ENCODE data around the gene RNF223.
A peak's percentile ranks its signal among the peaks of the same experiment; 100 is the strongest.

The RNF223 gene

DNA sequence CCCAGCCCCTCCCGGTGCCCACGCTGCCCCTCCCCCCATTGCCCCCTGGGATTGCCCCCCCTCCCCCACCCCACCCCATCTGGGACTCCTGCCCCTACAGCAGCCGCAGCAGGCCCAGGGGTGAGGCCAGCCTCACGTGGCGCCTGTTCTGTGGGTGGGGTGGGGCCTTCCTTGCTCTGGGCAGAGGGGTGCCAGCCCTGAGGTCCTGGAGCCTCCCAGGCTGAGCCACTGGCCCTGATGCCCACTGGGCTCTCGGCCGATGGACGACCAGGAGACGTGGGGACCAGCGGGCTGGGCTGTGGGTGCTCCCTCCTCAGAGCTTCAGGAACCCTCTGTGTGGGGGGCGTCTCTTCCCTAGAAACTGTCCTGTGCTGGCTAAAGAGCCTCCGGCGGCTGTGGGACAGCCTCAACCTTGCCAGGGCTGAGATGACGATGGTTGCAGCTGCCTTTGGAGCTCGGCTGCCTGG lies 47.5 kb upstream of the RNF223 start:
- Histone ChIP-seq H3K9me3 (replicated peaks in 1 of 2; ENCODE audit: control insufficient read depth in 2 of 2, insufficient read depth in 1 of 2, low read depth in 1 of 2, low read length in 2 of 2) (peaks cover 0 to 10% of the 10 kb centered on the region in 2 donors), H3K27me3 (ENCODE audit: control insufficient read depth in 3 of 3, insufficient read depth in 3 of 3, low read depth in 1 of 3, low read length in 3 of 3) (peaks cover 0 to 39% (median 30%) of the 10 kb centered on the region in 3 experiments), H3K79me1 (ENCODE audit: low read depth, low read length) (no peaks in the 10 kb centered on the region), H3K23ac (ENCODE audit: low read depth, low read length, poor library complexity) (no peak overlapping the region), H2BK15ac (ENCODE audit: low read length) (peak overlapping the region; percentile 96), H2BK12ac (ENCODE audit: low read length) (no peak overlapping the region), H3K9ac (ENCODE audit: low read depth, low read length, poor library complexity) (no peak overlapping the region), H2AK5ac (ENCODE audit: low read depth, low read length) (peak overlapping the region; percentile 93), H3K4ac (ENCODE audit: low read length) (no peak overlapping the region), H3K36me3 (replicated peaks in 1 of 2; ENCODE audit: control insufficient read depth in 2 of 2, insufficient read depth in 2 of 2, low read length in 2 of 2) (peaks cover 0 to 4% of the 10 kb centered on the region in 2 donors), H3K14ac (ENCODE audit: low read length) (peak overlapping the region; percentile 38), H3K27ac (replicated peaks; ENCODE audit: low read length) (no peak overlapping the region), H4K8ac (ENCODE audit: low read depth, low read length) (peak overlapping the region; percentile 65), H3K4me1 (ENCODE audit: control insufficient read depth in 2 of 2, insufficient read depth in 1 of 2, low read depth in 1 of 2, low read length in 2 of 2) (no peaks in the 10 kb centered on the region), H3K4me3 (ENCODE audit: low read length in 2 of 2) (no peak overlapping the region), H3K4me2 (ENCODE audit: insufficient read depth, low read length, poor library complexity, severe bottlenecking) (no peak overlapping the region), H2BK120ac (ENCODE audit: low read depth, low read length) (peak overlapping the region; percentile 78), H4K91ac (ENCODE audit: low read depth, low read length, poor library complexity) (no peak overlapping the region), H2BK5ac (ENCODE audit: low read length) (no peak overlapping the region), H3K18ac (ENCODE audit: low read length) (peak overlapping the region; percentile 90), H2AFZ (ENCODE audit: low read length) (peak overlapping the region; percentile 93)
- DNase-seq (ENCODE audit: low spot score), result no peak
- WGBS, 2 donors (ENCODE audit: extremely low coverage in 2 of 2, insufficient read length in 2 of 2, insufficient replicate concordance in 1 of 2), result no CpG with 5 or more reads among the region's 15 CpGs

DNA sequence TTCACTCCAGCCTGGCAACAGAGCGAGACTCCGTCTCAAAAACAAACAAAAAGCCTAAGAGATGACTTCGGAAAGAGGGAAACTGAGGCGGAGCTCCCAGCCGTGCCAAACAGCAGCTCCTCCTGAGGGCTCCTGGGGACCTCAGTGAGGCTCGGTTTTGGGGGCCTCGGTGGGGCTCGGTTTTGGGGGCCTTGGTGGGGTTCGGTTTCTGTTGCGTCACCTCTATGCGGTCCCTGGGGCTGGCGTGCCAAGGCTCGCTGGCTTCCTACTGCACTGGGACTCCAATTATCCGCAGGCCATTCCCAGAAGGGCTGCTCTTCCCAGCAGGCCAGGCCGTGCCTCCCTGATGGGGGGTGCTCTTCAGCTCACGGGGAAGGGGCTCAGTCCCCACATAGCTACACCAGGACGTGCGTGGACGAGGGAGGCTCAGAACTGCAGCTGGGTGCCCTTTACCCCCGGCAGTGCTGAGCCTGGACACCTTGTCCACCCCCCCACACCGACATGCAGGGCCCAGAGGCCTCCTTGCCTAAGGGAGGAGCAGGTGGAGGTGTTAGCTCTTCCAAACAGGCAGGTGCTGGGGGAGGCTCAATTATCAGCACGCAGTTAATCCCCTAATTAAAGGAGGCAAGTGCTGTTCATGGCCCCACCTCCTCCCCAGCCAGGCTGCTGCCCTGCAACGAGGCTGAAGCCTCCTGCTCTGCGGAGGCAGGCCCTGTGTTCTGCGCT lies 46.9 kb upstream of the RNF223 start:
- Histone ChIP-seq H3K4me1 (ENCODE audit: control insufficient read depth in 2 of 2, insufficient read depth in 1 of 2, low read depth in 1 of 2, low read length in 2 of 2) (no peaks in the 10 kb centered on the region), H3K4me3 (ENCODE audit: low read length in 2 of 2) (no peak overlapping the region), H2AK5ac (ENCODE audit: low read depth, low read length) (peak overlapping the region; percentile 91), H3K14ac (ENCODE audit: low read length) (no peak overlapping the region), H3K18ac (ENCODE audit: low read length) (peak overlapping the region; percentile 13), H3K27me3 (ENCODE audit: control insufficient read depth in 3 of 3, insufficient read depth in 3 of 3, low read depth in 1 of 3, low read length in 3 of 3) (peaks cover 0 to 39% (median 31%) of the 10 kb centered on the region in 3 experiments), H3K4ac (ENCODE audit: low read length) (no peak overlapping the region), H3K9ac (ENCODE audit: low read depth, low read length, poor library complexity) (no peak overlapping the region), H2BK120ac (ENCODE audit: low read depth, low read length) (no peak overlapping the region), H3K79me1 (ENCODE audit: low read depth, low read length) (no peaks in the 10 kb centered on the region), H3K27ac (replicated peaks; ENCODE audit: low read length) (no peak overlapping the region), H3K4me2 (ENCODE audit: insufficient read depth, low read length, poor library complexity, severe bottlenecking) (no peak overlapping the region), H2BK12ac (ENCODE audit: low read length) (no peak overlapping the region), H4K91ac (ENCODE audit: low read depth, low read length, poor library complexity) (no peak overlapping the region), H4K8ac (ENCODE audit: low read depth, low read length) (no peak overlapping the region), H2AFZ (ENCODE audit: low read length) (no peak overlapping the region), H3K9me3 (replicated peaks in 1 of 2; ENCODE audit: control insufficient read depth in 2 of 2, insufficient read depth in 1 of 2, low read depth in 1 of 2, low read length in 2 of 2) (peaks cover 0 to 10% of the 10 kb centered on the region in 2 donors), H2BK5ac (ENCODE audit: low read length) (no peak overlapping the region), H3K23ac (ENCODE audit: low read depth, low read length, poor library complexity) (no peak overlapping the region), H2BK15ac (ENCODE audit: low read length) (peak overlapping the region; percentile 96), H3K36me3 (replicated peaks in 1 of 2; ENCODE audit: control insufficient read depth in 2 of 2, insufficient read depth in 2 of 2, low read length in 2 of 2) (peaks cover 0 to 4% of the 10 kb centered on the region in 2 donors)
- WGBS, 2 donors (ENCODE audit: extremely low coverage in 2 of 2, insufficient read length in 2 of 2, insufficient replicate concordance in 1 of 2), result no CpG with 5 or more reads among the region's 25 CpGs
- no peak for DNase-seq (ENCODE audit: low spot score)

DNA sequence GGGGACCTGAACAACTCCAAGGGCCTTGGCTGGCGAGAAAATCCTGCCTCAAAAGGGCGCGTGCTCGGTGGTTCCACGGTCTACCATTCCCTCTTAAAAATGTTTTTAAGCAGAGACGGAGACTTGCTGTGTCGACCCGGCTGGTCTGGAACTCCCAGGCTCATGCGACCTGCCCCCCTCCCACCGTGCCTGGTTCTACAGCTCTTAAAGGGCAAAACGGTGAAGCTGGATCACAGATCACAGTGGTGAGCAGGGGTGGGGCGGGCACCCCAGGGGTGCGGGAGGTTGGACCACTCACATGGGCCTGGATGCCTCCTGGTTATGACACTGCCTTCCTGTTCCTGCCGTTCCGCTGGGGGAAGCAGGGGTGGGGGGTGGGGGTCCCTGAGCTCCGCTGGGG lies 46.0 kb upstream of the RNF223 start:
- Histone ChIP-seq H2BK15ac (ENCODE audit: low read length) (no peak overlapping the region), H2BK120ac (ENCODE audit: low read depth, low read length) (no peak overlapping the region), H3K4me3 (ENCODE audit: low read length in 2 of 2) (no peak overlapping the region), H3K4ac (ENCODE audit: low read length) (no peak overlapping the region), H3K36me3 (replicated peaks in 1 of 2; ENCODE audit: control insufficient read depth in 2 of 2, insufficient read depth in 2 of 2, low read length in 2 of 2) (peaks cover 0 to 4% of the 10 kb centered on the region in 2 donors), H3K27me3 (ENCODE audit: control insufficient read depth in 3 of 3, insufficient read depth in 3 of 3, low read depth in 1 of 3, low read length in 3 of 3) (peaks cover 0 to 39% (median 31%) of the 10 kb centered on the region in 3 experiments), H2BK12ac (ENCODE audit: low read length) (no peak overlapping the region), H4K91ac (ENCODE audit: low read depth, low read length, poor library complexity) (no peak overlapping the region), H3K23ac (ENCODE audit: low read depth, low read length, poor library complexity) (no peak overlapping the region), H2BK5ac (ENCODE audit: low read length) (no peak overlapping the region), H3K4me1 (ENCODE audit: control insufficient read depth in 2 of 2, insufficient read depth in 1 of 2, low read depth in 1 of 2, low read length in 2 of 2) (peaks cover 0 to under 1% of the 10 kb centered on the region in 2 donors), H3K14ac (ENCODE audit: low read length) (no peak overlapping the region), H3K18ac (ENCODE audit: low read length) (no peak overlapping the region), H4K8ac (ENCODE audit: low read depth, low read length) (no peak overlapping the region), H3K79me1 (ENCODE audit: low read depth, low read length) (no peaks in the 10 kb centered on the region), H3K9ac (ENCODE audit: low read depth, low read length, poor library complexity) (no peak overlapping the region), H3K9me3 (replicated peaks in 1 of 2; ENCODE audit: control insufficient read depth in 2 of 2, insufficient read depth in 1 of 2, low read depth in 1 of 2, low read length in 2 of 2) (peaks cover 0 to 10% of the 10 kb centered on the region in 2 donors), H3K27ac (replicated peaks; ENCODE audit: low read length) (no peak overlapping the region), H2AK5ac (ENCODE audit: low read depth, low read length) (no peak overlapping the region), H2AFZ (ENCODE audit: low read length) (no peak overlapping the region), H3K4me2 (ENCODE audit: insufficient read depth, low read length, poor library complexity, severe bottlenecking) (no peak overlapping the region)
- WGBS, 2 donors (ENCODE audit: extremely low coverage in 2 of 2, insufficient read length in 2 of 2, insufficient replicate concordance in 1 of 2), result no CpG with 5 or more reads among the region's 16 CpGs
- no peak for DNase-seq (ENCODE audit: low spot score)

DNA sequence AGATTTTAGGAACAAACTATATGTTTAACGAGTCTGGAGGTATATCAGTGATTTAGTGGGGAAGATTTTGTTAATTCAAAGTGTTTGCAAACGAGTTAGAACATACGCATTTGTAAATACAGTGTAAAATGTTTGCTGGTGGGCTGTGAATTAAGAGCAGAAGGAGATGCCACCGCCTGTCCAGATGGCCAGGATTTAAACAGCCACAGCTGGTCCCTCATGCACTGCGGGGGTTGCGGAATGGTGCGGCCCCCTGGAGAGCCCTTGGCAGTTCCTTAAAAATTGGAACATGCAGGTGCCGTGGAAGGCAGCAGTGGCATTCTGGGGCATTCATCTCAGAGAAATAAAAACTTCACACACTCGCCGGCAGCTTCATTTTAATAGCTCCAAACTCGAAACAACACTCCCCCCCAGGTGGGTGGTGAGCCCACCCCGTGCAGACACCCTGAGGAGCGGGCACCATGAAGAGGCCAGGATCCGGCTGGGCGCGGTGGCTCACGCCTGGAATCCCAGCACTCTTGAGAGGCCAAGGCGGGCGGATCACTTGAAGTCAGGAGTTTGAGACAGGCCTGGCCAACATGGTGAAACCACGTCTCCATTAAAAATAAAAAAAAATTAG lies 45.3 kb upstream of the RNF223 start:
- DNase-seq (ENCODE audit: low spot score), result no peak
- no peak overlapping the region for H3K9ac ChIP-seq (ENCODE audit: low read depth, low read length, poor library complexity)
- no peak overlapping the region for H3K18ac ChIP-seq (ENCODE audit: low read length)
- H2BK5ac ChIP-seq (ENCODE audit: low read length), result no peak overlapping the region
- no peak overlapping the region for H3K14ac ChIP-seq (ENCODE audit: low read length)
- H3K79me1 ChIP-seq (ENCODE audit: low read depth, low read length), result no peaks in the 10 kb centered on the region
- H3K27me3 ChIP-seq (ENCODE audit: control insufficient read depth in 3 of 3, insufficient read depth in 3 of 3, low read depth in 1 of 3, low read length in 3 of 3), result peaks cover 0 to 39% (median 31%) of the 10 kb centered on the region in 3 experiments
- peaks cover 3% of the 10 kb centered on the region in 2 donors for H3K4me1 ChIP-seq (ENCODE audit: control insufficient read depth in 2 of 2, insufficient read depth in 1 of 2, low read depth in 1 of 2, low read length in 2 of 2)
- H2BK120ac ChIP-seq (ENCODE audit: low read depth, low read length), result no peak overlapping the region
- H2BK12ac ChIP-seq (ENCODE audit: low read length), result no peak overlapping the region
- H3K4ac ChIP-seq (ENCODE audit: low read length), result no peak overlapping the region
- peaks cover 2 to 4% of the 10 kb centered on the region in 2 donors for H3K36me3 ChIP-seq (replicated peaks in 1 of 2; ENCODE audit: control insufficient read depth in 2 of 2, insufficient read depth in 2 of 2, low read length in 2 of 2)
- peaks cover under 1 to 10% of the 10 kb centered on the region in 2 donors for H3K9me3 ChIP-seq (replicated peaks in 1 of 2; ENCODE audit: control insufficient read depth in 2 of 2, insufficient read depth in 1 of 2, low read depth in 1 of 2, low read length in 2 of 2)
- no peak overlapping the region for H3K4me2 ChIP-seq (ENCODE audit: insufficient read depth, low read length, poor library complexity, severe bottlenecking)
- no peak overlapping the region for H4K91ac ChIP-seq (ENCODE audit: low read depth, low read length, poor library complexity)
- H2BK15ac ChIP-seq (ENCODE audit: low read length), result no peak overlapping the region
- no peak overlapping the region for H2AFZ ChIP-seq (ENCODE audit: low read length)
- no peak overlapping the region for H2AK5ac ChIP-seq (ENCODE audit: low read depth, low read length)
- no peak overlapping the region for H4K8ac ChIP-seq (ENCODE audit: low read depth, low read length)
- no peak overlapping the region for H3K27ac ChIP-seq (replicated peaks; ENCODE audit: low read length)
- no peak overlapping the region for H3K23ac ChIP-seq (ENCODE audit: low read depth, low read length, poor library complexity)
- WGBS, 2 donors (ENCODE audit: extremely low coverage in 2 of 2, insufficient read length in 2 of 2, insufficient replicate concordance in 1 of 2), result no CpG with 5 or more reads among the region's 20 CpGs
- no peak overlapping the region for H3K4me3 ChIP-seq (ENCODE audit: low read length in 2 of 2)

All from neuronal stem cell (in vitro differentiated cells).